HK-2 (cell line): ENCODE results near the gene ROMO1.
"Not testable (repeated sequence)": the region's sequence is repeated elsewhere in the genome, so short reads cannot be mapped to it uniquely, and the experiment has no call there.

ENCODE experiments used
- DNase-seq: peaks from one replicate; pipeline ENCODE4 v3.0.0-alpha.2; 2018; ENCODE audit not compliant: unreplicated experiment

ROMO1 gene

DNA sequence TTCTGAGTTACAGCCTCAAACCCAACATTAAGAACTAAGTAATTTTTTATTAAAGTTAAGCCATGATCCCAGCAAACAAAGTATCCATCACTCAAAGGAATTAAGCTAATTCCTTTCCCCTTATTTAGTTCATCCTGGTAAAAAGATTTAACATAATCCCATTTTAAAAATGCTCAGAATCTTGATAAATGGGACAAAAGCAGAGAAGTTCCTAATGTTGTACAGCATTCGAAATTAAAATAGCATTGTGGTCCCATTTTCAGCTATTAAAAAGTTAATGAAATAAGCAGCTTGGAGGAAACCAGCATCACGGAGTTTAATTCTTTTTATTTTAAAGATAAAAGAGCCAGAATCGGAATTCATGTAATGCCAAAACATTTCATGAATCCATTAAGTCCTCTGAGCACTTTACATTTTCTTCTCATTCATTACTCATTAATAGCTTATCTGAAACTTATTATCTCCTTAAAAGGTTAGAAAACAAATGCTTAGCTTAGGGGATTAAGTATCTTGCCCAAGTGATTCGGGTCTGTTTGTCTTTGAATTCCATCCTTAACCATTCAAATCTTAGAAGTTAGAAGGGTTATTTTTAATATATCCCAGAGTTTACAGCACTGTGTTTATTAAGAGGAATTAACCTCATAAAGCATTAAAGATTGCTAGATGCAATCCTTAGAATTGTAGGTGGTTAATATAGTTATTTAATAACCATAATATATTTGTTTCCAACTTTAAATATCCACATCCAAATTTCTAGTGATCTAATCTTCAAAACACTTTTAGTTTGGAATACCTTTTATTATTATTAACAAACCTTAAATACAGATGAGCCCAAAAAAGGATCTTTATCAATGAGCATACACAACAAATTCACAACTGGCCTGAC, 31.6 kb downstream of the ROMO1 start:
- DNase-seq = no peak

DNA sequence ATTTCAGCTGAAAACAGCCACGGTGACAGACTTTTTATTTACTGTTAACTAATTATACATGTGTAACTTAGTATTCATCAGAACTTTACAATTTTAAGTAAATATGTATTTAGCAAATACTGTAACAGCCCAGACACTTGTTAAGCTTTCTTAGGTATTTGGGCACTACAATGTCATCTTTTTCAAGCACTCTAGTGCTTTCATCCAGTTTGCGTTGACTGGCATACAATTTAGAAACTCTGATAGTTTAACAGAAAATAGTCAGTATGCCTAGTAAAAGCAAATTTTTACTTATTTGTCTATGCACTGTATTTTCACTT, 32.2 kb downstream of the ROMO1 start:
- no peak for DNase-seq

DNA sequence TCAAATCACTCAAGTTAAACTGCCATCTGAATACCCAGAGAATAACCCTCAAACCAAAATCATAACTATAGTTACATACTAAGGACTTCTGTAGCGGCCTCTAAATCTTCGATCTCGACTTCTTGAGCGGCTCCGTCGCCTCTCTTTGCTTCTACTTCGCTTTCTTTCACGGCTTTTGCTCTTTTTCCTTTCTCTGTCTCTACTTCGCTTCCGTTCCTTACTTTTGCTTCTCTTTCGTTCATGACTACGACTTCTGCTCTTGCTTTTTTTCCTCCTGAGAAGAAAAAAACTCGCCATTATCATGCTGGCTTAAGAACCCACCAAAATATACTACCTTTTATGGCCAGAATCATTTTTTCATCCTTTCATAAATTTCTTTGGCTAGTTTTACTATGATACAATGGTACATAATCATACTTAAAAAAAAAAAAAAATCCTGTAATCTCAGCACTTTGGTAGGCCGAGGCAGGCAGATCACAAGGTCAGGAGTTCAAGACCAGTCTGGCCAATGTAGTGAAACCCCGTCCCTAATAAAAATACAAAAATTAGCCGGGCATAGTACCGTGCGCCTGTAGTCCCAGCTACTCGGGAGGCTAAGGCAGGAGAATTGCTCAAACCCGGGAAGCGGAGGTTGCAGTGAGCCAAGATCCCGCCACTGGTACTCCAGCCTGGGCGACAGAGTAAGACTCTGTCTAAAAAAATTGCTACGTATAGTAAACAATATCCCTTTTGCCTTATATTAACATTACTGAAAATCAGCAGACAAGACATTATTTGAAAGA, 32.8 kb downstream of the ROMO1 start:
- DNase-seq = no peak

DNA sequence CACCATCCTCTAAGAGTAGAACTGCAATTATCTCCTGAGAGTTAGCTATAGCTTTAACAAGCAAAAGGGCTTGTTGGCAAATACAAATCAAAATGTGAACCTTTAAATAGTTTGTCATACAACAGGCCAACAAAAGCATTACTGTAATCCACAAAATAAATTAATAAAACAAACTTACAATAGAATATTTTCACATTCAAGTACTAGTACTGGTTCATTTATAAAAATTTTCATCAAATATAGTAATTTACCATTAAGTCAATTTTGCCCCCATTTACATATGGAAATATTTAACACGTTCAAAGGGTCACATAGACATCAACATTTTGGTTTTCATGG, 33.4 kb downstream of the ROMO1 start:
- DNase-seq = no peak

DNA sequence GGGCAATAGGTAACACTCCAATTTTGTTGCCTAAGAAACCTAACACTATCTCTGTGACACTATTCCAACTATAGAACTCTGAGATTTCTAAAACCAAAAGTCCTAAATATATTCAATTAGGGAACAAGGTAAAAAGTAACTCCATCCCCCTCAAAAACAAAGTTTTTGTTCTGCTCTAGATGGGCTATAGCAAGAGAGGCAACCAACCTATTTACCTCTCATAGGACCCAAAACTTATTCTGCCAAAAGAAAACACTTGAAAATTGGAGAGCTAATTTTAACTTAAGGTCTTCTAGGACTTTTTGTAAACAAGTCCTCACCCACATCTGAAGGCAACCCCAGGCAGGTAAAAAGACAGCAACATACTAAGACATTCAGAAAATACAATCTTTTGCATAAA, 35.2 kb downstream of the ROMO1 start:
- DNase-seq = no peak

DNA sequence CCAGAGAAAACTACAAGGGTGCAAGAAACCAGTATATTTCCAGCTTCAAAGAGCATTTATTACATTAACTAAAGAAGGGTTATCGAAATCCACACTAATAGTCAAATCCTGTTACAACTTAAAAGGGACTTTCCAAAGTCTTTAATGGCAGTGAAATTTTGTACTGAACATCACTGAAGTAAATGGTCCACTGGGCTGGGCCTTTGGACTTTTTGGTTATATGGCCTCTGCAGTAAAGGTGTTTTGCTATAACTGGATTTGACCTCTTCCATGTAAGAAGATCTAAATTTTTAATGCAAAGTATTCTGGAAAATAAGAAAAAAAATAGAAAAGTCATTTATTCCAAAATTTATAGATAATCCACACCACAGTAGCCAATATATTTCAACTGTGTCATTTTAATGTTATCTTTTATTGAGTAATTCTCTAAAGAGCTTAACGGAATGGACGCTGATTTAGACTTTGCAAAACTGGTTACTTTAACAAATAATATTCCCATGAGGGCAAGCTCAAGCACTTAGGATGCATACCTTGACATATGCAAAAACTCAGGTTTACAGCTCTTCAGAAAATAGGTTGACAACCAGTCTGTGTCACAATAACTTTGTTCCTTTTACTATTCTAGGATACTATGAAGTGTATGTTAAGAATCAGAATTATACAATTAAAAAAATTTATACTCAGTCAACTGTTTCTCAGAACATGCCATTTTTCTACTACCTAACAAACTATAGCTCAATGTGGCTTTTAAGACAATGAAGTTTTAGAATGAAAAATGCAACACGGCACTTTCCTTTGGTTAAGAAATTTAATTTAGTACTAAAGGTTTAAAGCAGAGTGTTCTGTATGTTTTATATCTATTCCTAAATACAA, 35.8 kb downstream of the ROMO1 start:
- no peak for DNase-seq

DNA sequence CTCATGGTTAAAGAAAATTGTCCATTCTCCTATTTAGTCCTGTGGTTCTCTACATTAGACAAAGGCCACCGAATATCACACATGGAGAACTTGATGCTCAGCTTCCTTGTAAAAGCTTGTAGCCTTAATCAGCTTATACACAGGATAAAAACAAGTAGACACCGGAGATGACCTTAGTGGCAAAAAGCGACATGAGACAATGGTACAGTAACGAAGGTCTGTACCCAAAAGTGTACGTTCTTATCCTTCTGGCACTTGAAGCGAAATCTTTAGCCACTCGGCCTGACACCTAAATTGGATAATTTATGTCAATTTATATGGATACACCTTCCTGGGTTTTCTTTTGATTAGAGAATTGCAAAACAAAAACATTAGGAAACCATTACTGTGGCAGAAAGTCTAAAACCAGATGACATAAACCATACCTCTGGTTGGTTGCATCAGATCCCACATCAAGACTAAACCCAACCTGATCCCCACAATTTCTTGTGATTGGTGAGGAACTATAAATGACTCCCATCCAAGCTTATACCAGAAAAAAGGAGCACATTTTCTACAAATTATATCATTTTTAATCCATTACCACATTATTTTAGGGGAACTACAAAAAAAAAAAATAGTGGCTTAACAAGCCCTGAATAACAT, 36.7 kb downstream of the ROMO1 start:
- no peak for DNase-seq

DNA sequence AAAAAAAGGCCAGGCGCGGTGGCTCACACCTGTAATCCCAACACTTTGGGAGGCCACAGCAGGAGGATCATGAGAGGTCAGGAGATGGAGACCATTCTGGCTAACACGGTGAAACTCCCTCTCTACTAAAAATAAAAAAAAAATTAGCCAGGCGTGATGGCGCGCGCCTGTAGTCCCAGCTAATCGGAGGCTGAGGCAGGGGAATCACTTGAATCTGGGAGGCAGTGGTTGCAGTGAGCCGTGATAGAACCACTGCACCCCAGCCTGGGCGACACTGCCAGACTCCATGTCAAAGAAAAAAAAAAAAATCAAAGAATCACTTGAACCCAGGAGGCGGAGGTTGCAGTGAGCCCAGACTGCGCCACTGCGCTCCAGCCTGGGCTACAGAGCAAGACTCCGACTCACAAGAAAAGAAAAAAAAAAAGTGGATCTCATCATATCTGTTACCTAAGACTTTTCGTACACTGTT, 38.7 kb downstream of the ROMO1 start:
- no peak for DNase-seq

DNA sequence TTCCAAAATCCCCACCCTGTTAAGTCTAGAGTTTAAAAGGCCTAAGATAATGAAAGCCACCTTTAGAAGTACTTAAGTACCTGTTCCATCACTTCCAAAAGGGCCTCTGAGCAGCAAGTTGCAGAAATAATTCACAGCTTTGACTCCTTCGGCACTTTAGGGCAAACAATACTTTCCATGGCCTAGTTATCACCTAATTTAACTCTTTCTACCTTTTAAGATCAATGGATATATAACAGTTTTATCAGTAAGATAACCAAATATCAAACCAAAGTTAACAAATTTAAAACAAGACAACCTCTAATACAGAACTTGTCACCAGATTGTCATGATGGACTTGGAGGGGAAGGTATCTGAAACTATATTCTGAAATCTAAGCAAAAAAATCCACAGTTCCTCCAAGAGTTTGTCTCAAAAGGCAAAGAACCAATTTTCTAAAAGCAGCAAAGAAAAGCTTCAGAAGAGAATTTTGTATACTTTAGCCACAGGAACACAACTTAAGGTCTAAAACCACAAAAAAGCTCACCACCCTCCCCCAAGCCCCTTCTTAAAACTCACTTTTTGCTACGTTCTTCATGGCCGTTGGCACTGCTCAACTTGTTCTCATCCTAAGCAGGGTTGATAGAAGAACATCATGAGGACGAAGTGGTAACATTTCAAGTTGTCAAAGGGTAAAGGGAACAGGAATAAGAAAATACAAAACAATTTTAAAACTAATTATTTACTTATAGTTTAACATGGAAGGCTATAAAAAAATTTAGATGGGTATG, 39.4 kb downstream of the ROMO1 start:
- DNase-seq = no peak

DNA sequence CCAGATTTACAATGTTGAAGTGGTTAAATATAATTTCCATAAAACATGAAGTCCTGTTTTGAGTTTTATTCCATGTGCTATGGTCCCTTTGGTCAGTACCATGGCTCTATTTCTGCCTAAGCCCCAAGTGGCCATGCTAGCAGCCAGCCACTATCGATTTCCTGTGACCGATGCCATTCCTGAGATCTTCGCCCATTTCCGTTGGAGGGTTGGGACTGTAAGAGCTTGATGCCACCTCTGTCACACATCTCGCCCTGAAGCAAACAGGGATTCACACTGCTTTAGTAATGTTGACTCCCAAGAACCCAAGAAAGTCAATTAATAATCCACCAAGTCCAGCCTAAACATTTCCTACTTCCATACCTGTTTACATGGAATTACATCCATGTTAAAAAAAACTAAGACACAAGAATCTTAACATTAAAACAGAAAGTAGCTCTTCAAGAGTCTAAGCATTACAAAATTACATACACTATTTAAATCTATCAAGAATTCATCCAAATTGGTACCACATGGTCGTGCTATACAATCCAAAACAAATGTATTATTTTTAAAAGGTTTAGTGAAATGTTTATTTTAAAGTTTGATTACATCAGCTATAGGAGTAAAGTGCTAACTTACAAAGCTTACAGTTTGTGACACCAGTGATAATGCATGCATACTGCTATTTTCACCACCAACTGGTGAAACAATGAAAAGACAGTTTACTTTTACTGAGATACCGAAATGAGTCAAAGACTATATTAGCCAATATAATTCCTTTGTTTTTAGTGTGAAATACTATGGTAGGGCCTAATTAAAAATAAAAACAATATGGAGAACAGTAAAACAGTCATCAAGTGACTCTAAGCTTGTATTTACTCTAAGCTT, 40.3 kb downstream of the ROMO1 start:
- DNase-seq = no peak

DNA sequence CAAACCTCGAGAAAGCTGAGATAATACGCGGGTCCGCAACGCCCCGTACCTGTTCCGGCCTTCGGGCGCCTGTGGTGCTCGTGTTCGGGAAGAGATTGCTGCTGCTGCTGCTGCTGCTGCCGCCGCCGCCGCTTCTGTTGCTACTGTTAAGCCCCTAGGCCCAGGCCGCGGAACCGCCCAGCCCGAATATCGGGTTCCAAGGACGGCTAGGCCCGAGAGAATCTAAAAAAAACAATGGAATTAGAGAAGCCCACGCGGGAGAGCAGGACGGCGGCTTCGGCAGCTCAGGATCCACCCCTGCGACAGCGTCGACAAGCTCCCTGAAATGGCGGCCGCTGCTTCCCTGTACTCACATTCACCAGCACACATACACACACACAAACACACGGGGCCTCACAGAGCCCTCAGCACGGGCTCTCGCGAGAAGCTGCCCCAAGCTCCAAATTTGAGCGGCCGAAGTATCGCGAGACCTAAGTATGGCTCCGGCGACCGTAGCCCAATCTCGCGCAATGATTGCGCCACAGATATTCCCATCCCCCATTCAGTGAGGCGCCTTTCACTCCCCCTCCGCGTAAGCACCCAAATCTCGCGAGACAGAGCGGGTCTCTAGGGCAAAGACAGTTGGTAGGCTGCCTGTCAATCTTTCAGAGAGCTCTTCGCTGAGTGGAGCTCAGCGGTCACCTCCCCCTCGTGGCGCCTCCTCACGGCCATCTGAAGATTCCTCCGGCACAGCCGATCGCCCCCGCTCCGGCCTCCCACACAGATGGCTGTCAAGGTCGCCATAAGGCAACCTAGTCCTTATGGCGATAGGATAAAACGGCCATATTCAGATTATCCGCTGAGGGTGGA, 42.9 kb downstream of the ROMO1 start, which contains the start of gene RBM39:
TSS of gene RBM39 (minus strand) at position 369 of the 849 bp plus-strand sequence. CDS start 1,386 bp downstream, outside the sequence.
- peak; percentile 100 for DNase-seq

DNA sequence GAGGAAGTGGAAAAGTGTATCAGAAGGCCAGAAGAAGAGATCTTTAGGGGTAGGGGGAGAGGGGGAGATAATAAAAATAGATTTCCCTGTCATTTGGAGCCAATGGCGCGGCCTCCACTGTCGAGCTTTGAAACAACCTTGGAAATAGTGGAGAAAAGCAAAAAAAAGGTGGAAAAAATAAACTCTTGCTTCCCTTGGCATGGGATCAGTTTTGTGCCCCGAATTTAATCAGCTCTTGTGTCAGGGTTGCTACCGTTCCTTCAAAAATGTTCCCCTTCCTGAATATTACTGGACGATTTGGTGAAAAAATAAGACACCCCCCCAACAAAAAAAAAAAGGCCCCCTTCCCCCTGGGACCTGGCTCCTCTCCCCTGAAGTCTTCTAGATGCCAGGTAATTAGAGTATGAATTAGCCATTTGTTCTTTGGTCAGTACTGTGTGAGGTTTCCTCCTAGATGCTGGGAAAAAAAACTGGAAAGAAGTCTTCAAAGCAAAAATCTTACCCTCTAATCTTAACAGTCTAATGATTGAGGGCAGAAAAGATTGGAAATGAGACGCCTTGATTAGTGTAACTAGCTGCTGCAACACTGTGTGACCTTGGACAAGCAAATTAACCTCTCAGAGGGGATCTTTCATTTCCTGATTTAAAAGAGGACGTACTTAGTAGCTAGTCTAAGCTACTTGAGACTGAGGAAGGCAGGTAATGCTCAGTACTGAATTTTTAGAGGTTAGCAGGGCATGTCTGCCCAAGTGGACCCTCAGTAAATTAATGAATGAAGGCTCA, 43.7 kb downstream of the ROMO1 start:
- DNase-seq = no peak

DNA sequence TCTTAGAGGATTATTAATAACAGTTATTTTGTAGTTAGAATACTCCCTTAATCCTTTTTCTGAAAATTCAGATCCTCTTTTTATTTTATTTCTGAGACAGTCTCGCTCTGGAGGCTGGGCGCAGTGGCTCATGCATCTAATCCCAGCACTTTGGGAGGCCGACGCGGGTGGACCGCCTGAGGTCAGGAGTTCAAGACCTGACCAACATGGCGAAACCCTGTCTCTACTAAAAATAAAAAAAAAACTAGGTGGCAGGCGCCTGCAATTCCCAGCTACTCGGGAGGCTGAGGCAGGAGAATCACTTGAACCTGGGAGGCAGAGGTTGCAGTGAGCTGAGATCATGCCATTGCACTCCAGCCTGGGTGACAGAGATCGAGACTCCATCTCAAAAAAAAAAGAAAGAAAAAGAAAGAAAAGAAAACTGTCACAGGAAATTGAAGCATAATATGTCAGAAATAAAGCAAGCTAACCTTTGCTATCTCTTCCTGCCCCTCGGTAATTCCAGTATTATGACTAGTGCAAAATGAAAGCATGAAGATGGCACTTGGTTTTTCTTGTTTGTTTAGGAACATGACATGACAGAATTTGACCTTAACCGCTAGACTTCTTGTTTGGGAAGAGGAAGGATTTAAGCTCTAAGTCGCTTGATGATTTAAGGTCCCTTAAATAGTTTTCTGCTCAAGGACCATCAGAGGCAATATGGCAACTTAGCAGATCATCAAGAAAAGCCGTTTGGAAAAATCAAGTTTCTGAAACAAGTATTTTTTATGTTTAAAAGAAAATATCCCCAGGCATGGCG, 44.7 kb downstream of the ROMO1 start:
- no peak for DNase-seq

DNA sequence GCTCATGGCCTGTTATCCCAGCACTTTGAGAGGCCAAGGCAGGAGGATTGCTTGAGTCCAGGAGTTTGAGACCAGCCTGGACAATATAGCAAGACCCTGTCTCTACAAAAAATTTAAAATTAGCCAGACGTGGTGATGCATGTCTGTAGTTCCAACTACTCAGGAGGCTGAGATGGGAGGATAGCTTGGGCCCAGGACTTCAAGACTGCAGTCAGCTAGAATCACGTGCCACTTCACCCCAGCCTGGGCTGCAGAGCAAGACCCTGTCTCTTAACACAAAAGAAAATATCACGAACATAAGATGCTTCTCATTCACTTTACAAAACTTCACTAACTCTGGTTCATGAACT, 45.3 kb downstream of the ROMO1 start:
- not testable (repeated sequence) for DNase-seq
